MM.1S (cell line): ENCODE results near the gene TRIP6.

Source experiments
- DNase-seq: peaks from one replicate; pipeline ENCODE4 v3.0.0-alpha.2; 2015
- H2AFZ ChIP-seq: fragments of 300-600 bp; sonication (generic); 2 replicates; pipeline ENCODE4 v1.6.0; 2016; ENCODE audit warnings: antibody characterized with exemption, low read length
- H3F3A ChIP-seq: fragments of 300-600 bp; sonication (generic); 2 replicates; pipeline ENCODE4 v1.6.1; 2016; ENCODE audit warnings: mild to moderate bottlenecking, antibody characterized with exemption, low read length, moderate library complexity, mixed read lengths; ENCODE audit not compliant: insufficient read depth
- H3K27ac ChIP-seq: fragments of 300-600 bp; sonication (generic); 2 replicates; pipeline ENCODE4 v1.5.1; 2016; ENCODE audit warnings: mild to moderate bottlenecking, low read length
- H3K27me3 ChIP-seq: fragments of 300-600 bp; sonication (generic); replicated peaks from 2 replicates; pipeline ENCODE4 v1.6.0; 2016; ENCODE audit warnings: low read length; ENCODE audit not compliant: insufficient read depth
- H3K36me3 ChIP-seq: fragments of 300-600 bp; sonication (generic); replicated peaks from 2 replicates; pipeline ENCODE4 v1.6.1; 2016; ENCODE audit warnings: mild to moderate bottlenecking, low read length, mixed read lengths; ENCODE audit not compliant: insufficient read depth
- H3K4me1 ChIP-seq: fragments of 300-600 bp; sonication (generic); 2 replicates; pipeline ENCODE4 v1.6.1; 2016; ENCODE audit warnings: low read length, mixed read lengths
- H3K4me2 ChIP-seq: fragments of 300-600 bp; sonication (generic); 2 replicates; pipeline ENCODE4 v1.6.0; 2016; ENCODE audit warnings: low read depth, low read length
- H3K4me3 ChIP-seq: fragments of 300-600 bp; sonication (generic); 2 replicates; pipeline ENCODE4 v1.5.1; 2016; ENCODE audit warnings: low read length, mixed read lengths
- H3K79me2 ChIP-seq: fragments of 300-600 bp; sonication (generic); 2 replicates; pipeline ENCODE4 v1.6.1; 2016; ENCODE audit warnings: mixed run types, low read length, mixed read lengths
- H3K9ac ChIP-seq: fragments of 300-600 bp; sonication (generic); 2 replicates; pipeline ENCODE4 v1.6.1; 2016; ENCODE audit warnings: low read length, mixed read lengths
- H3K9me2 ChIP-seq: fragments of 300-600 bp; sonication (generic); replicated peaks from 2 replicates; pipeline ENCODE4 v1.6.1; 2016; ENCODE audit warnings: mild to moderate bottlenecking, low read length, mixed read lengths; ENCODE audit not compliant: insufficient read depth
- H3K9me3 ChIP-seq: fragments of 300-600 bp; sonication (generic); replicated peaks from 2 replicates; pipeline ENCODE4 v1.6.1; 2016; ENCODE audit warnings: mild to moderate bottlenecking, low read length, mixed read lengths; ENCODE audit not compliant: insufficient read depth
- H4K20me1 ChIP-seq: fragments of 300-600 bp; sonication (generic); 2 replicates; pipeline ENCODE4 v1.6.1; 2016; ENCODE audit warnings: mild to moderate bottlenecking, low read length, moderate library complexity, mixed read lengths; ENCODE audit not compliant: insufficient read depth
- CTCF ChIP-seq: fragments of 300-600 bp; sonication (generic); IDR thresholded peaks from 2 replicates; pipeline ENCODE4 v1.5.1; 2016; ENCODE audit warnings: antibody characterized with exemption, low read length, mixed read lengths
- EZH2 ChIP-seq: fragments of 300-600 bp; sonication (generic); optimal IDR thresholded peaks from 2 replicates; pipeline ENCODE3; 2017; ENCODE audit warnings: low read depth, mild to moderate bottlenecking, antibody characterized with exemption, low read length, mixed read lengths
- EZH2phosphoT487 ChIP-seq: fragments of 300-600 bp; sonication (generic); IDR thresholded peaks from 2 replicates; pipeline ENCODE4 v1.6.1; 2018; ENCODE audit warnings: antibody characterized with exemption, low read length

The TRIP6 gene

GRCh38 chr7:100867776-100868485 lies 744 bp downstream of the TRIP6 start:
- peak overlapping the region; percentile 44; the same call in 1 of the 2 replicates for H3K9ac ChIP-seq
- no peaks in the 10 kb centered on the region for H3K9me2 ChIP-seq
- H3K79me2 ChIP-seq: no peaks in the 10 kb centered on the region
- H3K4me1 ChIP-seq: no peaks in the 10 kb centered on the region
- TF ChIP-seq EZH2phosphoT487 (no peak), CTCF (no peak), EZH2 (no peak)
- no peaks in the 10 kb centered on the region for H3K9me3 ChIP-seq
- no peak for DNase-seq
- no peaks in the 10 kb centered on the region for H3K27me3 ChIP-seq
- H2AFZ ChIP-seq: no peak overlapping the region
- no peak overlapping the region for H3K4me2 ChIP-seq
- no peaks in the 10 kb centered on the region for H4K20me1 ChIP-seq
- peak overlapping the region; percentile 29; the same call in 1 of the 2 replicates for H3K4me3 ChIP-seq
- H3K36me3 ChIP-seq: no peaks in the 10 kb centered on the region
- H3F3A ChIP-seq: no peaks in the 10 kb centered on the region
- H3K27ac ChIP-seq: no peak overlapping the region

GRCh38 chr7:100873599-100874299 lies 6.6 kb downstream of the TRIP6 start:
- Histone ChIP-seq H2AFZ (peak overlapping the region; percentile 92), H4K20me1 (no peaks in the 10 kb centered on the region), H3K4me1 (peaks cover 11% of the 10 kb centered on the region; the same call in 1 of the 2 replicates), H3K9me2 (no peaks in the 10 kb centered on the region), H3K27me3 (no peaks in the 10 kb centered on the region), H3K4me2 (no peak overlapping the region; the same call in 1 of the 2 replicates), H3K9me3 (no peaks in the 10 kb centered on the region), H3K27ac (no peak overlapping the region), H3K36me3 (no peaks in the 10 kb centered on the region), H3F3A (0 out of 2 replicates have a peak, but pooled peaks cover 3% of the 10 kb centered on the region), H3K79me2 (peaks cover 38% of the 10 kb centered on the region), H3K9ac (no peak overlapping the region), H3K4me3 (no peak overlapping the region)
- TF ChIP-seq EZH2phosphoT487: no peak
- no peak for TF ChIP-seq EZH2
- no peak for TF ChIP-seq CTCF
- DNase-seq: no peak

- Histone ChIP-seq H3K9ac (peak overlapping the region; percentile 96; the same call in 1 of the 2 replicates), H3K36me3 (no peaks in the 10 kb centered on the region), H4K20me1 (no peaks in the 10 kb centered on the region), H3K27ac (no peak overlapping the region), H2AFZ (peak overlapping the region; percentile 92), H3K4me1 (peaks cover 11% of the 10 kb centered on the region; the same call in 1 of the 2 replicates), H3K79me2 (peaks cover 43% of the 10 kb centered on the region), H3K4me2 (peak overlapping the region; percentile 70), H3K27me3 (no peaks in the 10 kb centered on the region), H3K9me3 (no peaks in the 10 kb centered on the region), H3F3A (0 out of 2 replicates have a peak, but pooled peaks cover 3% of the 10 kb centered on the region), H3K4me3 (peak overlapping the region; percentile 97), H3K9me2 (no peaks in the 10 kb centered on the region)
- TF ChIP-seq EZH2: no peak
- no peak for TF ChIP-seq EZH2phosphoT487
- TF ChIP-seq CTCF: no peak
- no peak for DNase-seq
Observed at GRCh38 chr7:100874300-100874576, 7.1 kb downstream of the TRIP6 start.
